ENCODE measurements around the gene RALY.

DNA sequence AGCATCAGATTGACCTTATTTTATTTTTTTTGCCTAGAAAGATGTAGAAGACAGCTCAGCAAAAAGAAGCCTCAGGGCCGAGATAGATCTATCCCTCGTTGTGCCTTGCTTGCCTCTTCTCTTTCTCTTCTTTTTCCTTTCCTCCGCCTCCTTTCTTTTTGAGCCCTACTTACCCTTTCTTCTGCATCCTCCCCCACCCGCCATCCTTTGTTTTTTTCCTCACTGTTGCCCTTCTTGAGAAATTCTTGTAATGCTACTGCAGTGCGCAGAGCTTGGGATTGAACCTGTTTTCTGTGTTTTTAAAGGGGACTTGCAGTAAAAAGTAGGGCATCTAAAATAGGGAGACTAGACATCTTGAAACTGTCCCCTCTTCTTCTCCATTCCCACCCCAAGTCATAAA lies 18.6 kb downstream of the RALY start:
- TF ChIP-seq, protein P1, sequence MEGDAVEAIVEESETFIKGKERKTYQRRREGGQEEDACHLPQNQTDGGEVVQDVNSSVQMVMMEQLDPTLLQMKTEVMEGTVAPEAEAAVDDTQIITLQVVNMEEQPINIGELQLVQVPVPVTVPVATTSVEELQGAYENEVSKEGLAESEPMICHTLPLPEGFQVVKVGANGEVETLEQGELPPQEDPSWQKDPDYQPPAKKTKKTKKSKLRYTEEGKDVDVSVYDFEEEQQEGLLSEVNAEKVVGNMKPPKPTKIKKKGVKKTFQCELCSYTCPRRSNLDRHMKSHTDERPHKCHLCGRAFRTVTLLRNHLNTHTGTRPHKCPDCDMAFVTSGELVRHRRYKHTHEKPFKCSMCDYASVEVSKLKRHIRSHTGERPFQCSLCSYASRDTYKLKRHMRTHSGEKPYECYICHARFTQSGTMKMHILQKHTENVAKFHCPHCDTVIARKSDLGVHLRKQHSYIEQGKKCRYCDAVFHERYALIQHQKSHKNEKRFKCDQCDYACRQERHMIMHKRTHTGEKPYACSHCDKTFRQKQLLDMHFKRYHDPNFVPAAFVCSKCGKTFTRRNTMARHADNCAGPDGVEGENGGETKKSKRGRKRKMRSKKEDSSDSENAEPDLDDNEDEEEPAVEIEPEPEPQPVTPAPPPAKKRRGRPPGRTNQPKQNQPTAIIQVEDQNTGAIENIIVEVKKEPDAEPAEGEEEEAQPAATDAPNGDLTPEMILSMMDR (IDR thresholded peaks at IDR 0.05): no peak
- no peak for TF ChIP-seq POLR2A (IDR thresholded peaks at IDR 0.05)

Data from uterus (tissue), 2 donors.